HL-60 (cell line): ENCODE measurements around the gene CAMK2D.

Experiments
- DNase-seq, 2 experiments: peaks; one replicate each; pipeline ENCODE4 v3.0.0-alpha.2; 2010 to 2020; ENCODE audit warnings: low read depth in 1 of 2, low spot score in 1 of 2
- H3K27ac ChIP-seq: fragments of 250-450 bp; sonication (Bioruptor Pico); replicated peaks from 2 replicates; pipeline ENCODE4 v1.5.1; 2020; ENCODE audit warnings: mild to moderate bottlenecking, moderate library complexity
- H3K27me3 ChIP-seq: fragments of 250-450 bp; sonication (Bioruptor Pico); 2 replicates; pipeline ENCODE4 v1.5.1; 2021; ENCODE audit warnings: mild to moderate bottlenecking, moderate library complexity; ENCODE audit not compliant: insufficient read depth, poor library complexity, severe bottlenecking
- H3K4me3 ChIP-seq: replicated peaks from 2 replicates; pipeline ENCODE4 v1.5.1; 2011; ENCODE audit warnings: mild to moderate bottlenecking, control low read depth, low read length; ENCODE audit not compliant: insufficient read depth
- GABPA ChIP-seq: IDR thresholded peaks from 2 replicates; pipeline ENCODE4 v1.6.1; 2012; ENCODE audit warnings: low read depth
- POLR2AphosphoS5 ChIP-seq: IDR thresholded peaks from 2 replicates; pipeline ENCODE4 v1.6.1; 2012; ENCODE audit warnings: low read depth
- SPI1 ChIP-seq: IDR thresholded peaks from 2 replicates; pipeline ENCODE4 v1.6.1; 2012; ENCODE audit warnings: low read depth, mild to moderate bottlenecking, borderline replicate concordance
- TF ChIP-seq, protein P1 (sequence below): IDR thresholded peaks from one replicate; pipeline ENCODE4 v1.5.1; 2011; ENCODE audit warnings: low read length, control low read depth, inconsistent platforms; ENCODE audit not compliant: insufficient read depth
- TF ChIP-seq, protein P2 (sequence below): IDR thresholded peaks from 2 replicates; pipeline ENCODE4 v1.6.1; 2012; ENCODE audit warnings: low read depth; ENCODE audit not compliant: insufficient replicate concordance

CAMK2D gene

GRCh38 chr4:113504422-113504821 lies 257.1 kb downstream of the CAMK2D start:
- Histone ChIP-seq H3K27ac (no peak overlapping the region), H3K4me3 (no peak overlapping the region), H3K27me3 (no peaks in the 10 kb centered on the region)
- DNase-seq: no peak
- TF ChIP-seq SPI1 (no peak), POLR2AphosphoS5 (no peak), GABPA (no peak)
- TF ChIP-seq, protein P1, sequence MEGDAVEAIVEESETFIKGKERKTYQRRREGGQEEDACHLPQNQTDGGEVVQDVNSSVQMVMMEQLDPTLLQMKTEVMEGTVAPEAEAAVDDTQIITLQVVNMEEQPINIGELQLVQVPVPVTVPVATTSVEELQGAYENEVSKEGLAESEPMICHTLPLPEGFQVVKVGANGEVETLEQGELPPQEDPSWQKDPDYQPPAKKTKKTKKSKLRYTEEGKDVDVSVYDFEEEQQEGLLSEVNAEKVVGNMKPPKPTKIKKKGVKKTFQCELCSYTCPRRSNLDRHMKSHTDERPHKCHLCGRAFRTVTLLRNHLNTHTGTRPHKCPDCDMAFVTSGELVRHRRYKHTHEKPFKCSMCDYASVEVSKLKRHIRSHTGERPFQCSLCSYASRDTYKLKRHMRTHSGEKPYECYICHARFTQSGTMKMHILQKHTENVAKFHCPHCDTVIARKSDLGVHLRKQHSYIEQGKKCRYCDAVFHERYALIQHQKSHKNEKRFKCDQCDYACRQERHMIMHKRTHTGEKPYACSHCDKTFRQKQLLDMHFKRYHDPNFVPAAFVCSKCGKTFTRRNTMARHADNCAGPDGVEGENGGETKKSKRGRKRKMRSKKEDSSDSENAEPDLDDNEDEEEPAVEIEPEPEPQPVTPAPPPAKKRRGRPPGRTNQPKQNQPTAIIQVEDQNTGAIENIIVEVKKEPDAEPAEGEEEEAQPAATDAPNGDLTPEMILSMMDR: no peak
- TF ChIP-seq, protein P2, sequence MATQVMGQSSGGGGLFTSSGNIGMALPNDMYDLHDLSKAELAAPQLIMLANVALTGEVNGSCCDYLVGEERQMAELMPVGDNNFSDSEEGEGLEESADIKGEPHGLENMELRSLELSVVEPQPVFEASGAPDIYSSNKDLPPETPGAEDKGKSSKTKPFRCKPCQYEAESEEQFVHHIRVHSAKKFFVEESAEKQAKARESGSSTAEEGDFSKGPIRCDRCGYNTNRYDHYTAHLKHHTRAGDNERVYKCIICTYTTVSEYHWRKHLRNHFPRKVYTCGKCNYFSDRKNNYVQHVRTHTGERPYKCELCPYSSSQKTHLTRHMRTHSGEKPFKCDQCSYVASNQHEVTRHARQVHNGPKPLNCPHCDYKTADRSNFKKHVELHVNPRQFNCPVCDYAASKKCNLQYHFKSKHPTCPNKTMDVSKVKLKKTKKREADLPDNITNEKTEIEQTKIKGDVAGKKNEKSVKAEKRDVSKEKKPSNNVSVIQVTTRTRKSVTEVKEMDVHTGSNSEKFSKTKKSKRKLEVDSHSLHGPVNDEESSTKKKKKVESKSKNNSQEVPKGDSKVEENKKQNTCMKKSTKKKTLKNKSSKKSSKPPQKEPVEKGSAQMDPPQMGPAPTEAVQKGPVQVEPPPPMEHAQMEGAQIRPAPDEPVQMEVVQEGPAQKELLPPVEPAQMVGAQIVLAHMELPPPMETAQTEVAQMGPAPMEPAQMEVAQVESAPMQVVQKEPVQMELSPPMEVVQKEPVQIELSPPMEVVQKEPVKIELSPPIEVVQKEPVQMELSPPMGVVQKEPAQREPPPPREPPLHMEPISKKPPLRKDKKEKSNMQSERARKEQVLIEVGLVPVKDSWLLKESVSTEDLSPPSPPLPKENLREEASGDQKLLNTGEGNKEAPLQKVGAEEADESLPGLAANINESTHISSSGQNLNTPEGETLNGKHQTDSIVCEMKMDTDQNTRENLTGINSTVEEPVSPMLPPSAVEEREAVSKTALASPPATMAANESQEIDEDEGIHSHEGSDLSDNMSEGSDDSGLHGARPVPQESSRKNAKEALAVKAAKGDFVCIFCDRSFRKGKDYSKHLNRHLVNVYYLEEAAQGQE: no peak

- DNase-seq: no peak
- Histone ChIP-seq H3K4me3 (no peak overlapping the region), H3K27me3 (no peaks in the 10 kb centered on the region), H3K27ac (no peak overlapping the region)
- no peak for TF ChIP-seq SPI1
- no peak for TF ChIP-seq GABPA
- TF ChIP-seq, protein P1: no peak
- no peak for TF ChIP-seq POLR2AphosphoS5
- TF ChIP-seq, protein P2: no peak
Observed at GRCh38 chr4:113503691-113504090, 257.8 kb downstream of the CAMK2D start.

DNA sequence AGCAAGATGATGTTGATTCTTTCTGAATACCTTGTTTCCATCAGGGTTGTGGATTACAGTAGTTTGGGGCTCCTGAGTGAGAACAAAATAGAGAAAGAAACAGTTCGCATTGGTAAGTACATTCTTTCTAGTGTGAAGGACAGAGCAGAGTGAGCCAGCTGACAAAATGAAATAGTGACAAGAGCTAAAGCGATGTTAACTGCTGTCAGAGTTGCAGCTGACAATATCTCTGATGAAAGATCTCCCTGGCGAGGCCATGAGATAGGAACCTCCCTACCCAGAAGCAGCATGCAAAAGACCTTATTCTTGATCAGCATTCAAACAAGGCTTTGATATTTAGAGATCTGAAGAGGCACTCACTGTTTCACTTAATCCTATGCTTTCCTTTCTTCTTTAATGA lies 258.6 kb downstream of the CAMK2D start:
- no peak overlapping the region for H3K27ac ChIP-seq
- DNase-seq: no peak
- H3K27me3 ChIP-seq: no peaks in the 10 kb centered on the region
- H3K4me3 ChIP-seq: no peak overlapping the region
- TF ChIP-seq SPI1: no peak
- TF ChIP-seq, protein P1: no peak
- TF ChIP-seq POLR2AphosphoS5: no peak
- no peak for TF ChIP-seq GABPA
- TF ChIP-seq, protein P2: no peak
